HG03175 (cell line): ENCODE data around the gene PIGT.

Experiments
- ATAC-seq: cut with Tn5 transposase; IDR thresholded peaks from one replicate; pipeline ENCODE4 v1.9.1; 2021; ENCODE audit warnings: mild to moderate bottlenecking, moderate library complexity; ENCODE audit not compliant: unreplicated experiment

Gene PIGT

DNA sequence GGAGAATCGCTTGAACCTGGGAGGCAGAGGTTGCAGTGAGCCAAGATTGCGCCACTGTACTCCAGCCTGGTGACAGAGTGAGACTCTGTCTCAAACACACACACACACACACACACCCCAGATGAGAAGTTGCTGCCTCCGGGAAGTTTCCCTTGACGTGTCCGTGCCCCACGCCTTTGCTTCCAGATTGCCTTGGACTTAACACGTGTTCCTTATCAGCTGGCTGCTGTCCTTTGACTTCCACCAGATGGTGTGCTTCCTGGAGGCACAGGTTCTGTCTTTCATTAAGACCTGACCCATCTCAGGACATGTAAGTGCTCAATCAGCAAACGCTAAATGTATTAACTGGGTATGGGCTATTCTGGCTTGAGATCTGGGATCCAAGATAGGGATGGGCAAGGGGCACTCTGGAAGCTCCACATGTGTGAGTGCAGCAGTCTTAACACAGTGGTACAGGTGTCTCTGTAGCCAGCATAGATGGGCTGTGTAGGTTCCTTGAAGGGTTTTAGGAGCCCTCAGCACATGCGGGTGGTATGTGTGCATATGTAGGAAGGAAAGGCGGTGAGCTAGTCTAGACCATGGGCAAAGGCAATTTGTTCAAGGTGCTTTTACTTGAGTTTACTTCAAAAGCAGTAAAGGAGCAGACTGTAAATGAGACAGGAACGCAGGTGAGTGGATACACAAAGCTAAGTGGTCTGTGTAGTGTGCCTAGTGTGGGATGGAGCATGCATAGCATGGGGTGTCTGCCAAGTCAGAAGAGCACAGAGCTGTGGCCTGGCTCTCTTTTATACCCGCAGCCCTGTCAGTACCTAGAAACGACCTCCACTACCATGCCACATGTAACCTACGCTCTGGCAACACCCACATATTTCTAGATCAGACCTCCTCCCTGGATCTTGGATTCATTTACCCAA is 11.6 kb downstream of the PIGT start:
- no peak for ATAC-seq

DNA sequence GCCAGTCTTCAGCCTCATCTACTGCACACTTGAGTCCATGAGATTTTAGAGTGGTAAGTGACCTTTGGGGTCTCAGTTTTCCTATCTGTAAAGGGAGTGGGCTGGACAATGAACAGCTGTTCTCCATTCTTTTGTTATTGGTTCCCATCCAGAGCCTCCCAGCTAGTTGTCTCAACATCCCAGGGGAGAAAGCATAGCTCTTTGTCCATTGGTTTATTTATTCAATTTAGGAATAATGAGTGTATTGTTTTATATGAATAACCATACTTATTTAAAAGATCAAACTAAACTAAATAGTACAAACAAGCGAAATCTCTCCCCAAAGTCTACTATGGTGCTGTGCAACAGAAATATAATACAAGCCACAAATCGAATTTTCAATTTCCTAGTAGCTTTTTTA is 13.7 kb downstream of the PIGT start:
- no peak for ATAC-seq

- peak; percentile 81 for ATAC-seq
These were observed 16.4 kb downstream of the PIGT start for GRCh38 chr20:45432294-45432693.

- ATAC-seq: no peak
These were observed 17.4 kb downstream of the PIGT start for GRCh38 chr20:45433316-45433715.

DNA sequence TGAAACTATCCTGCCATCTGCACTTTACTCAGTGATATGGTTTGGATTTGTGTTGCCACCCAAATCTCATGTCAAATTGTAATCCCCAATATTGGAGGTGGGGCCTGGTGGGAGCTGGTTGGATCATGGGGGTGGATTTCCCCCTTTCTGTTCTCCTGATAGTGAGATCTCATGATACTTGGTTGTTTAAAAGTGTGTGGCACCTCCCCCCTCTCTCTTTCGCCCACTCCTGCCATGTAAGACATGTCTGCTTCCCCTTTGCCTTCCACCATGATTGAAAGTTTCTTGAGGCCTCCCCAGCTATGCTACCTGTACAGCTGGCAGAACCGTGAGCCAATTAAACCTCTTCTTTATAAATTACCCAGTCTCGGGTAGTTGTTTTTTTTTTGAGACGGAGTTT is 18.0 kb downstream of the PIGT start:
- no peak for ATAC-seq

- ATAC-seq: peak; percentile 75
These were observed 21.0 kb downstream of the PIGT start for GRCh38 chr20:45436732-45437485.

GRCh38 chr20:45440424-45440823 is 24.5 kb downstream of the PIGT start:
- no peak for ATAC-seq

GRCh38 chr20:45440891-45441685 is 25.1 kb downstream of the PIGT start:
- ATAC-seq: no peak

GRCh38 chr20:45441746-45442145 is 25.8 kb downstream of the PIGT start:
- ATAC-seq: no peak

- no peak for ATAC-seq
These were observed 28.1 kb downstream of the PIGT start for GRCh38 chr20:45444050-45444449.

DNA sequence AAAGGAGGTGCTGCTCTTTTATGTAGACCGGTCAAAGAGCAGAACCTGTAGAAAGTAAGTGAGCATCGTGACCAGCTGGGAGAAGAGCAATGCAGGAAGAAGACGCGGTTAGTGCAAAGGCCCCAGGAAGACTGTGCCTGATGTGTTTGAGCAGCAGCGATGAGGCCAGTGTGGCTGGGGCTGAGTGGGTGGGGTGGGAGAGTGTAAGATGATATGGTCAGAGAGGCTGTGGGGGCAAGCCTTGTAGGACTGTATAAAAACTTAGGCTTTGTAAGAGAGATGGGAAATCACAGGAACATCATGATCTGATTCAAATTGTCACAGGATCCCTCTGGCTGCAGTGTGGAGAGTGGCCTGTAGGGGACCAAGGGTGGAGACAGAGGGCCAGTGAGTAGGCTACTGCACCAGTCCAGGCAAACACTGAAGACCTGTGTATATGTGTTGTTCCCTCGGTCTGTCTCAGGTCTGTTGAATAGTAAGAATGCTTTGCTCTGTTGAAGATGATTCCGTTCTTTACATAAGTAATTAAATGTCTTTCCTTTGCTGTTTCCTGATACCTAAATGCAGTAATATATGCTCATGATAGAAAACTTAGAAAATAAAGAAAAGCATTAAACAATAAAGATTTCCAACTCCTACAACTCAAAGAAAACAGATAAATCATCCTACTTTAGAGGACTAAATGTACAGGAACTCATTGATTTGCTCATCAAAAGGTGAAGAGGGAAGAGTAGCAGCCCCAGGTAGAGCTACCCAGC is 30.0 kb downstream of the PIGT start:
- peak; percentile 42 for ATAC-seq

GRCh38 chr20:45448270-45448669 is 32.3 kb downstream of the PIGT start:
- no peak for ATAC-seq

DNA sequence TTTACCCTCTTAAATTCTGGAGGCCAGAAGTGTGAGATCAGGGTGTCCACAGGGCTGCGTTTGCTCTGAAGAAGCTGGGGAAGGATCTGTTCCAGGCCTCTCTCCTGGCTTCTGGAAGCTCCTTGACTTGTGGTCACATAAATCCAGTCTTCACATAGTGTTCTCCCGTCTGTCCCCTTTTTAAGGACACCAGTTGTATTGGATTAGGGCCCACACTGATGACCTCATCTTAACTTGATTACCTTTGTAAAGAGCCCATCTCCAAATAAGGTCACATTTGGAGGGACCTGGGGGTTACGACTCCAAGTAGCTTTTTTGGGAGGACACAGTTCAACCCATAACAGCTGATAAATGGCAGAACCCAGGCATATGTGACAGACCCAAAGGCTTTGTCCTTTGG is 33.6 kb downstream of the PIGT start:
- no peak for ATAC-seq

DNA sequence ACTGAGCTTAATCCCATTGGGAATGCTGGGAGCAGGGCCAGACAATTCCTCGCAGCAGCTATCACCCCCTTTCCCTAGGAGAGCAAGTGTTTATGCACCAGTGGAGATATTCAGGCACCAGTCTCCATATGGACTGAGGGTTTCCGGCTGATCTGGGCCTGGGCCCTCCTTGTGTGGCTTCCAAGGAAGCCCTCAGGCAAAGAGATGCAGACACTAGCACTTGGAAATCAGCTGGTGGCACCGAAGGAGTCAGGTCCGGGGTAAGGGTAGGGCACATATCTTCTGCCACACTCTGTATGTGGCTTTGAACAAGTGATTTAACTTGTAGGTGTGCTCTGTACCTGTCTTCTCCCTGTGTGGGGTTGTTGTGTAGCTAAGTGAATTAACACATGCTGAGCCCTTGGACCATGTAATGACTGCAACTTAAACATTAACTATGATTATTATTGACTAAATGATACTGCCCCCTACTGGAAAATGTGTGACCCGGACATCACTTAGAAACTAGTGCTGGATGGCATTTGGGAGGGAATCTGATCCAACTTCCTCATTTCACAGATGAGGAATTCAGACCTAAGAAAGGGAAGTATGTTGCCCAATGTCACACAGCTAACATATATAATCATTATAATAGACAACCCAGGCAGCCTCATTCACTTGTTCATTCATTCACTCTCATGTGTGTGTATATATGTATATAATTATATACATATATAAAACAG is 34.3 kb downstream of the PIGT start:
- ATAC-seq: no peak

GRCh38 chr20:45452238-45452637 is 36.3 kb downstream of the PIGT start:
- ATAC-seq: no peak

DNA sequence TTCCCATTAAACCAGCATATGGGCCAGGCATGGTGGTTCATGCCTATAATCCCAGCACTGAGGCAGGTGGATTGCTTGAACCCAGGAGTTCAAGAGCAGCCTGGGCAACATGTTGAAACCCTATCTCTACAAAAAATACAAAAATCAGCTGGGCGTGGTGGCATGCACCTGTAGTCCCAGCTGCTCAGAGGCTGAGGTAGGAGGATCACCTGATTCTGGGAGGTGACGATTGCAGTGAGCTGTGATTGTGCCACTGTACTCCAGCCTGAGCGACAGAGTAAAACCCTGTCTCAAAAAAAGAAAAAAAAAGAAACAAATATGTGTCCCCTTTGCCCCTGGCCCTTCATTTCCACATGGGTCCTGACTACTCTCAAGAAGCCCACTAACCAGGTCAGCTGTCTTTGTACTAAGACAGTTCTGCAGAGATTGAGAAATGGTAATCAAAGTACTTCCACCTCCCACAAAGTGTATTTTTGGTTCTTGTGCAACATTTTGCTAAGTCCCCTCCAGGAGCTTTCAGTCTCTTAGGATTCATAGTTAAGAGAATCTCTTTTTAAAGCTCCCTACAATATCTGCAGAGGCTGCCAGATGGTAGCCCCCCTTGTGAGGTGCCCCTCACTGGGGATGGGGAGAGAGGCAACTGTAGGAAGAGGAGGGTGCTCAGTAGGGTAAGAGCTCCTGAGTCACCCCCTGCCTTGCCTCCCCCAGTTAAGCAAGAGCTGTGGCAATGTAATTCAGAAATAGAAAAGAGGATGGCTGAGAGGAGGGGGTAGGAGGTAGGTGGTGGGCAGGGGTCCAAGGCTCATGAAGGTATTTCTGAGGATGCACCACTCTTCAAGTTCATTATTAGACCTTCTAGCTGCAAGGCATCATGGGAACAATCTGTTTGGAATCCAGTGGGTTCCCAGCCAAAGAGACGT is 37.1 kb downstream of the PIGT start:
- no peak for ATAC-seq

GRCh38 chr20:45456632-45457031 is 40.7 kb downstream of the PIGT start:
- ATAC-seq: no peak

GRCh38 chr20:45459606-45460005 is 43.7 kb downstream of the PIGT start:
- ATAC-seq: no peak

GRCh38 chr20:45461225-45461624 is 45.3 kb downstream of the PIGT start:
- no peak for ATAC-seq
